T-helper 9 cell (primary cell): ENCODE data around the gene ASAP2.
"Not testable (repeated sequence)": the region's sequence is repeated elsewhere in the genome, so short reads cannot be mapped to it uniquely, and the experiment has no call there.

Experiments
- DNase-seq: peaks from one replicate; pipeline ENCODE4 v3.0.0-alpha.2; 2020

Gene ASAP2

GRCh38 chr2:9212661-9213411, 6.2 kb downstream of the ASAP2 start:
- no peak for DNase-seq

- no peak for DNase-seq
These were observed 7.0 kb downstream of the ASAP2 start for GRCh38 chr2:9213477-9214051.

GRCh38 chr2:9214873-9215272, 8.3 kb downstream of the ASAP2 start:
- DNase-seq, result no peak

GRCh38 chr2:9215680-9216079, 9.1 kb downstream of the ASAP2 start:
- DNase-seq, result no peak

- not testable (repeated sequence) for DNase-seq
These were observed 9.5 kb downstream of the ASAP2 start for GRCh38 chr2:9216143-9216542.

GRCh38 chr2:9217838-9218770, 11.5 kb downstream of the ASAP2 start:
- no peak for DNase-seq

GRCh38 chr2:9219027-9219445, 12.4 kb downstream of the ASAP2 start:
- no peak for DNase-seq

- no peak for DNase-seq
These were observed 13.6 kb downstream of the ASAP2 start for GRCh38 chr2:9220201-9220600.

- DNase-seq, result no peak
These were observed 14.6 kb downstream of the ASAP2 start for GRCh38 chr2:9221223-9221622.

- no peak for DNase-seq
These were observed 15.8 kb downstream of the ASAP2 start for GRCh38 chr2:9222239-9222892.

GRCh38 chr2:9222893-9223287, 16.3 kb downstream of the ASAP2 start:
- DNase-seq, result no peak

GRCh38 chr2:9225806-9226205, 19.2 kb downstream of the ASAP2 start:
- DNase-seq, result no peak

GRCh38 chr2:9226458-9227380, 20.1 kb downstream of the ASAP2 start:
- no peak for DNase-seq

GRCh38 chr2:9228088-9228751, 21.6 kb downstream of the ASAP2 start:
- DNase-seq, result no peak

GRCh38 chr2:9228781-9229469, 22.3 kb downstream of the ASAP2 start:
- DNase-seq, result no peak

- DNase-seq, result no peak
These were observed 22.8 kb downstream of the ASAP2 start for GRCh38 chr2:9229470-9229820.

GRCh38 chr2:9230051-9230802, 23.6 kb downstream of the ASAP2 start:
- DNase-seq, result no peak

GRCh38 chr2:9230881-9231280, 24.3 kb downstream of the ASAP2 start:
- no peak for DNase-seq

- DNase-seq, result no peak
These were observed 24.9 kb downstream of the ASAP2 start for GRCh38 chr2:9231291-9232165.
